ENCODE results near the gene POLR3A.
"Not testable (repeated sequence)": the region's sequence is repeated elsewhere in the genome, so short reads cannot be mapped to it uniquely, and the experiment has no call there.

POLR3A gene

DNA sequence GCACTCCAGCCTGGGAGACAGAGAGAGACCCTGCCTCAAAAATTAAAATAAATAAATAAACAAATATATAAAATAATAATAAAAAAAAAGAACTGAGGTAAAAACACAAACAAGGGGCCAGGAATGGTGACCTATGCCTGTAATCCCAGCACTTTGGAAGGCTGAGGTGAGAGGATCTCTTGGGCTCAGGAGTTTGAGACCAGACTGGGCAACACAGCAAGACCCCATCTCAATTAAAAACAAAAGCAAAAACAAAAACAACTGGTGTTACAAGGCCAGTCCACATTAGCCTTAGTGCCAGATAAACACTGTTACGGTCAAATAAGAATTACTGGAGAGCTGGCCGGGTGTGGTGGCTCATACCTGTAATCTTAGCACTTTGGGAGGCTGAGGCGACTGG, 5.6 kb downstream of the POLR3A start:
- no peak for DNase-seq (ENCODE audit: low read depth in 1 of 2, low spot score in 1 of 2)

- DNase-seq (ENCODE audit: low read depth in 1 of 2, low spot score in 1 of 2), result no peak
Measured at GRCh38 chr10:78021201-78021600, 8.1 kb downstream of the POLR3A start.

DNA sequence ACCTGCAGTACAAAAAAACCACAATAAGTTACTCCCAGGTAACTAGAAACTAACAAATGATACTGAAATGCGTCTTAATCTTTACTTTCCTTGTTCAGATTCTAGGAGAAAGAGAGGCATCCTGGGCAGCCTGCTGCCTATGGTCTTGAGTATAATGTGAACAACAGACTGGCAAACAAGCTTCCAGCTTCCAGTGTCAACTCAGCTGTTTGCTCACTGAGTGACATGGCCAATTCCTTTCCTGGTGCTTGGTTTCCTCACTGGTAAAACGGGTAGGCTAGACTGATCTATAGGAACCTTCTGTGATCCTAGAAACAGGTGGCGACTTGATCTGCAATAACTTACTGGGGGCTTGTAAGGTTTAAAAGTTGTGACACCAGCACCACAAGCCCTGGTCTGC, 10.1 kb downstream of the POLR3A start:
- no peak for DNase-seq (ENCODE audit: low read depth in 1 of 2, low spot score in 1 of 2)

GRCh38 chr10:78017856-78018255, 11.5 kb downstream of the POLR3A start:
- no peak for DNase-seq (ENCODE audit: low read depth in 1 of 2, low spot score in 1 of 2)

GRCh38 chr10:78015546-78015945, 13.8 kb downstream of the POLR3A start:
- DNase-seq (ENCODE audit: low read depth in 1 of 2, low spot score in 1 of 2), result no peak

DNA sequence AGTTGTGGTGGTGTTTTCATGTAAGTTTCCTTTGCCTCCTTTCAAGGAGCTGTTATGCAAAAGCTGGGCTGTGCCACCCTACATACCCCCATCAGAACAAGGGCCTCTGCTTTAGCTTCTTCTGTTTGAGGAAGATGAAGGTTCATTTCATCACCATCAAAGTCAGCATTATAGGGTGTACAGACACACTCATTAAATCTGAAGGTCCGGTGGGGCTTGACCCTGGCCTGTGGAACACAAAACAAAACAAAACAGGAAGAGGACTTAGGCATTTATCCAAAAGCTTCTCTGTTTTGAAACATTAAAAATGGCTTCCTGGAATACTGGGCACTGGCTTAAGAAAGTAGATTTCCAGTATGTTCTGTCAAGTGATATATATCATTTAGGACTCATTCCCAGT, 15.8 kb downstream of the POLR3A start:
- DNase-seq (ENCODE audit: low read depth in 1 of 2, low spot score in 1 of 2), result no peak

DNA sequence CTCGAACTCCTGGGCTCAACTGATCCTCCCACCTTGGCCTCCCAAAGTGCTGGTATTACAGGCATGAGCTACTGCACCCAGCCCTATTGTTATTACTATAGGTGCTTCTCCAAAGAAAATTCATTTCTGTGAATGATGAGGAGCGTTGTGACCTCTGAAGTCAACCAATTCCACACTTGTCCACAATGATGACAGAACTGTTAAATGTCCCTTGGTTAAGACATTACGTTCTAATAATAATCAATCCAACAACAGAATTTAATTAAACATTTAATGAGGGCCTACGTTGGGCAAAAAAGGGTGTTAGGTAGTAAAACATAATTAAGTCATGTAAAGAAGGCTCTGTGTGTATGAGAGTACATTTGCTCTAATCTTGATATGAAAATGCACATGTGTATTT, 18.2 kb downstream of the POLR3A start:
- no peak for DNase-seq (ENCODE audit: low read depth in 1 of 2, low spot score in 1 of 2)

GRCh38 chr10:78010278-78010677, 19.0 kb downstream of the POLR3A start:
- no peak for DNase-seq (ENCODE audit: low read depth in 1 of 2, low spot score in 1 of 2)

DNA sequence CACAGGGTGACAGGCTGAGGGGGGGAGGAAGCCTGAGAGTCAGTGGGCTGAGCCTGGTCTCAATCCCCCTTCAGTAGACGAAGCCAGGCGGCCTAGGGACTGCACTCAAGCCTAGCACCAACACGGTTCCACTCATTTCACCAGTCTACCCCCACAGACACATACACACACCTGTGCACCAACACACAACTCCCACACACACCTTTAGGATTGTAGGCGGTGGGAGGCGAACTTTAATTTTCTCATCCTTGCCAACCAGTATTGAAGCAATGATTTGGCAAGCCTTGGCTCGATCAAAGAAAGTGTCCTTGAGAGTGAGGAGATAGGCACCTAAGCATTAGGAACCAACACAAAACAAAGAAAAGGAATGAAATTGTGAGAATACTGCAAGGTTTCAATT, 19.7 kb downstream of the POLR3A start:
- no peak for DNase-seq (ENCODE audit: low read depth in 1 of 2, low spot score in 1 of 2)

DNA sequence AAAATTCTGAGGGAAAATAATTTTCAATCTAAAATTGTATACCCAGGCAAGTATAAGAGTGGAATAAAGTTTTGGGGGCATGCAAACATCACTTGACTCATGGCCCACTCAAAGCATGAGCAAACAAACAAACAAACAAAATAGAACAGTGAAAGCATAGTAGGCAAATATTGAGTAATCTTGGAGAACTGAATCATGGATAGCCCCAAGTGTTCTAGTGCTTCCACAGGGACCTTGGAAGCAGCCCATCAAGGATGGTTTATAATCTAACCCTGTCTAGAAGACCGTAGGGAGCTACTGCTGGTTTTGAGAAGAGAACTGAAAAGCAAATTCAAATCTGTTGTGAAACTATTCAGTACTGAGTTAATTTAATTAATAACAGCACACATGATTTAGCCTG, 22.1 kb downstream of the POLR3A start:
- DNase-seq (ENCODE audit: low read depth in 1 of 2, low spot score in 1 of 2), result no peak

- DNase-seq (ENCODE audit: low read depth in 1 of 2, low spot score in 1 of 2), result no peak
Measured at GRCh38 chr10:78004215-78005026, 24.9 kb downstream of the POLR3A start.

DNA sequence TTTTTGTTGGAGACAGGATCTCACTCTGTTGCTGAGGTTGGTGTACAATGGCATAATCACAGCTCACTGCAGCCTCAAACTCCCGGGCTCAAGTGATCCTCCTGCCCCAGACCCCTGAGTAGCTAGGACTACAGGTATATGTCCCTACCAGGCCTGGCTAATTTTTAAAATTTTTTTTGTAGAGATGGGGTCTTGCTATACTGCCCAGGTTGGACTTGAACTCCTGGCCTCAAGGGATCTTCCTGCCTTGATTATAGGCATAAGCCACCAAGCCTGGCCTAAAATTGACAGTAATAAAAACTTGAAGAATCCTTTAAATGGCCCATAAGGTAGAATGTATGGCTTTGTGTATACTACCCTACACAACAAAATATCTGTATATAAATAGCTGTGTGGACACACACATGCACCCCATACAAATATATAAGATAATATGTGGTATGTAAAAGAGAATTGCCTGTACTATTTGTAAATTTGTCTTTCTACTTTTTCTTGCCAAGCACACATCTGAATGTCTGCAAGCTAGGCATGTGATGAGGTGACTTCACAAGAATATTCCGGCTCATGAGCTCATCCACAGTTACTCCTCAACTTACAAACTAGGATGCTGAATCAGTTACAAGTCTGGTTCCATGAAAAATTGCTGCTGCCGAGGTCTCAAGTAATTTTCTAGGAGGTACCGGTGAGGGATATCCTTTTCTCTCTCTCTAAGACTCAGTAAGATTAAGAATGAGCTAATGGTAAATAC, 26.6 kb downstream of the POLR3A start:
- DNase-seq (ENCODE audit: low read depth in 1 of 2, low spot score in 1 of 2), result no peak

- no peak for DNase-seq (ENCODE audit: low read depth in 1 of 2, low spot score in 1 of 2)
Measured at GRCh38 chr10:78000956-78001472, 28.3 kb downstream of the POLR3A start.

DNA sequence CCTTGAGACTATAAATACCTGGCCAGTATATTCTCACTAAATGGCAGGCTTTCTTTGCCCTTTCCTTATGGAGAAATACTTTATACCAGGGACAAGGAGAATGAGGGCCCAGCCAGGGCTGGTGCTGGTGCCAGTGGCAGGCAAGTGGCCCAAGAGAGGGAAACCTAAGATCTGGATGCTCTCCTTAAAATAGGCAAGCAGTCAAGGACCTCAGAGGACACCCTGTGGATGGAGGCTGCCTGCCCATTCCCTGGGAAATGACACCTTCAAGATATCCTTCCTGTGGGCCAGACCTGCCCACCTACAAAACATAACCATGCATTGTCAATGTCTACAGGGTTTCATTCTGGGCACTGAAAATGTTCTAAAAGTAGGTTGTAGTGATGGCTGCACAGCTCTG, 29.1 kb downstream of the POLR3A start:
- DNase-seq (ENCODE audit: low read depth in 1 of 2, low spot score in 1 of 2), result no peak

DNA sequence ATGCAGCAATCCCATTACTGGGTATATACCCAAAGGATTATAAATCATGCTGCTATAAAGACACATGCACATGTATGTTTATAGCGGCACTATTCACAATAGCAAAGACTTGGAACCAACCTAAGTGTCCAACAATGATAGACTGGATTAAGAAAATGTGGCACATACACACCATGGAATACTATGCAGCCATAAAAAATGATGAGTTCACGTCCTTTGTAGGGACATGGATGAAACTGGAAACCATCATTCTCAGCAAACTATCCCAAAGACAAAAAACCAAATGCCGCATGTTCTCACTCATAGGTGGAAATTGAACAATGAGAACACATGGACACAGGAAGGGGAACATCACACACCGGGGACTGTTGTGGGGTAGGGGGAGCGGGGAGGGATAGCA, 30.5 kb downstream of the POLR3A start:
- not testable (repeated sequence) for DNase-seq (ENCODE audit: low read depth in 1 of 2, low spot score in 1 of 2)

DNA sequence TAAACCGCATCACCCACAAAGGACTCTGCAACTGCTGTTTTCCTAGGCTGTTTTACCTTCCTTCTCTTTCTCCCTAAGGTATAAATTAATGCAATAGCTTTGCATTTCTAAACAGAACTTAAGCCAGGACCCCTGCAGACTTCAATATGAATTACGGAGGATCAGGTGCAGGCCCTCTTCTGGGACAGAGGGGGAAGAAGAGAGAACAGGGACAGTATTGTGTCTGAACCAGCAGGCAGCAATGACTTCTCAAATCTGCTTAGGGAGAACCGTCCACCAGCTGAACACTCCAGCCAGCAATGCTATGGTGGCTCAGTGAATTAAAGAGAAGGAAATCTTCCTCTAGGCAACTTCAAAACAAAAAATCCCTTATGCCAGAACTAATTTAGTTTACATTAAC, 35.7 kb downstream of the POLR3A start:
- DNase-seq (ENCODE audit: low read depth in 1 of 2, low spot score in 1 of 2), result no peak

DNA sequence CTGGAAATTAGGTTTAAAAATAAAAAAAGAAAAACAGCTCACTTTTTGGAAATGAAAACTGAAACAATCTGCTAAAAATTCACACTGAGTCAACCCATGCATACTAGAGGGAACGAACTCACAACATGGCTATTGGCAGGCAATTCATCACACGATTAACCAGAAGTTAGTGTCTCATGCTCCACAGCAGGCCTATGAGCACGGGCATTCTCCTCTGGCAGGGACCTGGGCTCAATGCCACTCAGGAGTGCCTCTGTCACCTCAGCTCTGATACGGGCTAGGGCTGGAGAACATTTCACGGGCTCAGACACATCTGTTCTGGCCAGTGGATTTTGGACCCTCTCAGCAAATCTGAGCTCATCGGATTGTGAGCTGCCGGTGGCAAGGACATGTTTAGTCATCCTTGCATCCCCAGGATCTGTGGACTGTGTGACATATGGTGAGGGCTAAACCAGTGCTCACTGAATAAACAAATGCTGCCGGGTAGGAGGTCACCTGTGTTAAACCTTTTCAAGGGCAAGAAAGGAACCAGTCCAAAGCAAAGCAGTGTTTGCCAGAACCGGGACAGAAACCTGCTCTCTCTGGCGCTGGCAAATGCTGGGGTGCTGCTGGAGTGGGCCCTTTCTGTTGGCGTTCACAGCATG, 40.1 kb downstream of the POLR3A start:
- no peak for DNase-seq (ENCODE audit: low read depth in 1 of 2, low spot score in 1 of 2)

GRCh38 chr10:77987671-77988255, 41.6 kb downstream of the POLR3A start:
- no peak for DNase-seq (ENCODE audit: low read depth in 1 of 2, low spot score in 1 of 2)

- no peak for DNase-seq (ENCODE audit: low read depth in 1 of 2, low spot score in 1 of 2)
Measured at GRCh38 chr10:77984986-77985385, 44.3 kb downstream of the POLR3A start.

DNA sequence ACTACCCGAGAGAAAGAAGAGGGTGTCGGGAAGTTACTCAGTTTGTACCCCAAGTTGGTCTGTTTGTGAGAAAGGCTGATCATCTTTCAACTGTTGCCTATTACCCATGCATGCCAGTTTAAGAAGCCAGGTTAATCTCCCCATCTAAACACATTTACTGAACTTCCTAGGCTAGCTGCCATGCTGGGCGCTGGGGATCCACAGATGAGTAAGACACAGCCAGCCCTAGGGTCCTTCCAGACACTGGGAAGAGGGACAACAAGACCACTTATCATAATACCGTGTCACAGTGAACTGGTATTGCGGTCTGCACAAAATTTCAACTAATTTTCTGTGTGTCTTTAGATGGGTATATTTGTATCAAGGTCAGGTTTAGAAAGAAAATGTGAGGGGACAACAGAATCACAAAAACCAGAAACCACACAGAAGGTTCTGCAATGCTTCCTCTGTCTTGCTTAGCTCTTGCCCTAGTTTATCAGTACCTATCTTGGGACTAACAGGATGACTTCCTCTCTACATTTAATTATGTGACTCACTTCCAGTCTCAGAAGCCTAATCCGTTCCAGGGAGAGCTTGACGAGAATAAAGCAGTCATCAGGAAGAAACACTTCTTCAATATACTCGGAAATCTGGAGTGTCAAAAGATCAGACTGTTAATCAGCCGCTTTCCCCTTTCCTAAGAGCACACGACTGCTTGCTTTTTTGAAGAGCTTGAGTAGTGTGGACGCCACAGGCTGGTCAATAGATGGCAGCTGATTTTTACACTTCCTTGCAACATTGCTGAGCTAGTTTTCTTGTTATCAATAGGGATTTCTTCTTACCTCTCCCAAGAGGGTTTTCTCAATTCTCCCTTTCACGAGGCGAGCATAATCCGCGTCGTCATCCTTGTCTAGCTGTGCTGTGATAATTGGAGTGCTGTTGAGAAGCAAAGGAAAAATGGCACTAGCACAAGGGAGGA, 45.7 kb downstream of the POLR3A start:
- no peak for DNase-seq (ENCODE audit: low read depth in 1 of 2, low spot score in 1 of 2)

All from stimulated activated CD4-positive, alpha-beta T cell treated with anti-CD3 and anti-CD28 coated beads, Interleukin-15, amount 100 ng/mL, for 1 hour (primary cell).